GM13976 (cell line): ENCODE results near the gene KIF24.
A peak's percentile ranks its signal among the peaks of the same experiment; 100 is the strongest.

Experiments
- DNase-seq: peaks from one replicate; pipeline ENCODE4 v3.0.0; 2012; ENCODE audit warnings: low spot score
- in situ Hi-C: fragments of 300-500 bp; cut with MboI; formaldehyde crosslinking; loops from one replicate; pipeline ENCODE4 v1.12.0; 2022; ENCODE audit warnings: low sequenced_read_pairs, mixed read lengths, inconsistent platforms; ENCODE audit not compliant: unreplicated experiment
- TF ChIP-seq, protein P1 (sequence below): IDR thresholded peaks from 2 replicates; pipeline ENCODE4 v1.5.1; 2012; ENCODE audit warnings: borderline replicate concordance, mild to moderate bottlenecking; ENCODE audit not compliant: insufficient read depth; ENCODE audit errors: extremely low read depth, missing control alignments, control extremely low read depth

KIF24 gene, protein sequence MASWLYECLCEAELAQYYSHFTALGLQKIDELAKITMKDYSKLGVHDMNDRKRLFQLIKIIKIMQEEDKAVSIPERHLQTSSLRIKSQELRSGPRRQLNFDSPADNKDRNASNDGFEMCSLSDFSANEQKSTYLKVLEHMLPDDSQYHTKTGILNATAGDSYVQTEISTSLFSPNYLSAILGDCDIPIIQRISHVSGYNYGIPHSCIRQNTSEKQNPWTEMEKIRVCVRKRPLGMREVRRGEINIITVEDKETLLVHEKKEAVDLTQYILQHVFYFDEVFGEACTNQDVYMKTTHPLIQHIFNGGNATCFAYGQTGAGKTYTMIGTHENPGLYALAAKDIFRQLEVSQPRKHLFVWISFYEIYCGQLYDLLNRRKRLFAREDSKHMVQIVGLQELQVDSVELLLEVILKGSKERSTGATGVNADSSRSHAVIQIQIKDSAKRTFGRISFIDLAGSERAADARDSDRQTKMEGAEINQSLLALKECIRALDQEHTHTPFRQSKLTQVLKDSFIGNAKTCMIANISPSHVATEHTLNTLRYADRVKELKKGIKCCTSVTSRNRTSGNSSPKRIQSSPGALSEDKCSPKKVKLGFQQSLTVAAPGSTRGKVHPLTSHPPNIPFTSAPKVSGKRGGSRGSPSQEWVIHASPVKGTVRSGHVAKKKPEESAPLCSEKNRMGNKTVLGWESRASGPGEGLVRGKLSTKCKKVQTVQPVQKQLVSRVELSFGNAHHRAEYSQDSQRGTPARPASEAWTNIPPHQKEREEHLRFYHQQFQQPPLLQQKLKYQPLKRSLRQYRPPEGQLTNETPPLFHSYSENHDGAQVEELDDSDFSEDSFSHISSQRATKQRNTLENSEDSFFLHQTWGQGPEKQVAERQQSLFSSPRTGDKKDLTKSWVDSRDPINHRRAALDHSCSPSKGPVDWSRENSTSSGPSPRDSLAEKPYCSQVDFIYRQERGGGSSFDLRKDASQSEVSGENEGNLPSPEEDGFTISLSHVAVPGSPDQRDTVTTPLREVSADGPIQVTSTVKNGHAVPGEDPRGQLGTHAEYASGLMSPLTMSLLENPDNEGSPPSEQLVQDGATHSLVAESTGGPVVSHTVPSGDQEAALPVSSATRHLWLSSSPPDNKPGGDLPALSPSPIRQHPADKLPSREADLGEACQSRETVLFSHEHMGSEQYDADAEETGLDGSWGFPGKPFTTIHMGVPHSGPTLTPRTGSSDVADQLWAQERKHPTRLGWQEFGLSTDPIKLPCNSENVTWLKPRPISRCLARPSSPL (N-terminal part only)

DNA sequence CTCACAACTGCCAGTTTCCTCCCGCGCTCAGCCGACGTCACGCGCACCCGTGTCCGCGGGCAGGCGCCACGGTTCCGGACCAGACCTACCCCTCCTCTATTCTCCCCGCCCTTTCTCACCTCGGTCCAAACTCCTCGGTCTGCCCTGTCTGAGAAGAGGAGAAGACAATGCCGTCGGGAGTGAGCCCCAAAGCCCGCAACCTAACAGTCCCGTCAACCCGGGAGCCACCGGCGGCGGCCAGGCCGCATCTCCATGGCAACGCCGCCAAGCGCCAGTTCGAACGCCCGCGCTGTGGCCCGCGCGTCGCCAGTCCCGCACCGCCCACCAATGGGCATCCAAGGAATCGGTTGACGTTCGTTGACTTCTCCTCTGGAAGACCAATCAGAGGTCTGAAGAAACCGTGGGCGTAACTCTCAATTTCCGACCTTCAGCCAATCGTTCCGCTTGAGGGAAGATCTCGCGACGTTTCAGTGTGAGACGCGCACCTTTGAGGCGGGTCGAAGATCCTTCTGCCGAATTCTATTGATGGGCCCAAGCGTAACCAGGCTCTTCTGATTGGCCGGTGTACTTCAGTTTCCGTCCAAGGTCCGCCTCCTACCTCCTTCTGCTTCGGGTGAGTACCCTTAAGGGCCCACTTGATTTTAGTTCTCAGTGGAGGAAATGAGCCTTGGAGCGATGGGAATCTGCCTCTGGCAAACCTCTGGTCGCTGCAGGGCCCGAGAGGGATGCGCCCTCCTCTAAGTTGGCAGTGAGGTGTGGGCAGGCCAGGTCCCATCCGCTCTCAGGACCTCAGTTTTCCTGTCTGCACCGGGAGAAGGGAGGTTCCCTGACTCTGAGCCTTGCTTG is at the start of gene KIF24, which contains the start of gene NUDT2:
Gene KIF24, minus strand, starts transcription at position 282 of the 846 bp plus-strand sequence. CDS start 17,922 bp downstream, outside the sequence.
Gene NUDT2, plus strand, starts transcription at position 583 of the 846 bp plus-strand sequence. CDS start 9,471 bp downstream, outside the sequence.
- in situ Hi-C loops: no loop called here
- TF ChIP-seq, protein P1, sequence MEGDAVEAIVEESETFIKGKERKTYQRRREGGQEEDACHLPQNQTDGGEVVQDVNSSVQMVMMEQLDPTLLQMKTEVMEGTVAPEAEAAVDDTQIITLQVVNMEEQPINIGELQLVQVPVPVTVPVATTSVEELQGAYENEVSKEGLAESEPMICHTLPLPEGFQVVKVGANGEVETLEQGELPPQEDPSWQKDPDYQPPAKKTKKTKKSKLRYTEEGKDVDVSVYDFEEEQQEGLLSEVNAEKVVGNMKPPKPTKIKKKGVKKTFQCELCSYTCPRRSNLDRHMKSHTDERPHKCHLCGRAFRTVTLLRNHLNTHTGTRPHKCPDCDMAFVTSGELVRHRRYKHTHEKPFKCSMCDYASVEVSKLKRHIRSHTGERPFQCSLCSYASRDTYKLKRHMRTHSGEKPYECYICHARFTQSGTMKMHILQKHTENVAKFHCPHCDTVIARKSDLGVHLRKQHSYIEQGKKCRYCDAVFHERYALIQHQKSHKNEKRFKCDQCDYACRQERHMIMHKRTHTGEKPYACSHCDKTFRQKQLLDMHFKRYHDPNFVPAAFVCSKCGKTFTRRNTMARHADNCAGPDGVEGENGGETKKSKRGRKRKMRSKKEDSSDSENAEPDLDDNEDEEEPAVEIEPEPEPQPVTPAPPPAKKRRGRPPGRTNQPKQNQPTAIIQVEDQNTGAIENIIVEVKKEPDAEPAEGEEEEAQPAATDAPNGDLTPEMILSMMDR: no peak
- peak; percentile 94 for DNase-seq

DNA sequence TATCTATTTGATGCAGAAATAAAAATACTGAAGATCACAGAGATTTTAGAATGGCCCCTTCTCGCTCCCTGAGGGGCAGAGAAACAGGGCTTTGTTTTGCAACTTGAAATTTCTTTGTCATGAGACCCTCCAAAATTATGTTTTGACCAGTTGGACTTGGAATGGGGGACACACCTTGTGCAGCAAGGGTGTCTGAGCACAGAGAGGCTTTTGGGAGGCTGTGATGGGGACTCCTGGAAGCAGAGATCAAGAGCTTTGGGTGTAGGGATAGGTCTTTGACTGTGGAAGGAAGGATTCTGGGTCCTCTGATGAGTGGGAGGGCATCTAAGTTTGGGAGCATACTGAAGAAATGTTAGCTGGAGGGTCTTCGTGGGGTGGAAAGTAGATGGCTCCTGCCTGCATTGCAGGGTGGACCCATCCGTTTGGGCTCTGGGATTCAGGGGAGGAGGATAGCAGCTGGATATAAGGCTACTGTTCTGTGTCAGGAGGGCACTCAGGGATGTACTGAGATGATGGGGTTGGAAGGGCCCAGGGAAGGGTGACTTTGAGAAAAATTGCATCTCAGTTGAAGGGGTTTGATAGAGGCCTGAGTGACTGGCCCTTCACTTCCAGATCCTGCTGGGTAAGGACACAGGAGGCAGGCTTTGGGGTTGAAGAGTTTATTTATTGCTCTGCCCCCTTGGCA is 49.5 kb upstream of the KIF24 start:
- no peak for DNase-seq
- in situ Hi-C loops: no loop called here
- TF ChIP-seq, protein P1: no peak

DNA sequence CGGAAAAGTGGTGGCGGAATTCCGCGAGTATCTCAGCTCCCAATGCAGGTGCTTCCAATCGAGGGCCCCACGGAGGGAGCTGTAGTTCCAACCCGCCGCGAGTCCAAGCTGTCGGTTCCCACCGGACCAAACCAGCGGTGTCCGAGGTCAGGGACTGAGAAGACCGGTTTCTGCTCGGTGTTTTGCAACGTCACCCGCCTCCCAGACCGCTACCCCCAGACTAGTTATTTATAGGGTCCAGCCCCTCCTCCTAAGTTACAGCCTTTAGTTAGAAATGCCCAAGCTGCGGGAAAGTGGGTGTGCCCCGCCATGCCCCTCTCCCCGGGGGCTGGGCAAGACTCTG is 48.3 kb upstream of the KIF24 start:
- no peak for DNase-seq
- in situ Hi-C loops: no loop called here
- TF ChIP-seq, protein P1: no peak

DNA sequence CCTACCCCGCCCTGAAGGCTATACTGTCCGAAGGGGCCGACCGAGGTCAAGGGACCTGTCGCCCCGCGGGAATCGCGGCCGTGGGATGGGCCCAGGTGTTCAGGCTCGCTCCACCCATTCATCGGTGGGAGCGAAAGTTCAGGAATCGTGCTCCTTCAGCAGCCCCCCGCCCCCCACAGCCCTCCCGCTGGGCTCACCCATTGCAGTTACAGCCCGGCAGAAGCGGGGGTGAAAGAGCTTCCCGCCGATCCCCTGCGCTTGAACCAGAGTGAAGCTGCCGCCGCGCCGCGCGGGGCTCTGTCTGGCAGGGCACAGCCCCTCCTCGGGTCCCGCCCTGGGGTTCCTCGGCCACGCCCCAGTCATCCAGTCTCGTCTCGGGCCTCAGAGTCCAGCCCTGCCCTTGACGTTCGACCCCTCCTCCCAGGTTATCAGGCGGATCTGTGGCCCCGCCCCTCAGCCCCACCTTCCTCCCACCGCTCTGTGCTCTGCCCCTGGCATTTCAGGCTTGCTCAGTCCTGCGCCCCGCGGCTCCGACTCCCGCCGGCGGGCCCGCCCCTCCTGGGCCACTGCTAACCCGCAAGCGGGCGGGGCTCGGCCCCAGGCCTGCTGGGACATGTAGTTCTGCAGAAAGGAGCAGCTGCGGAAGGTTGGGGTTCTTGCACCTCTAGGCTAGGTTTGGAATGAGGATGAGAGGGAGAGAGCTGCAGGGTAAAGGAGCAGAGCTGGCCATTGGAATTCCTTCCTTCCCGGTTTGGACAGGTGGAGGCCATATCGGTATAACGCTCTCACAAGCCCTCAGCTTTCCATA is 47.7 kb upstream of the KIF24 start, which contains the start of gene MYORG:
Gene MYORG, minus strand, starts transcription at position 303 of the 808 bp plus-strand sequence. CDS start 3,955 bp downstream, outside the sequence.
- in situ Hi-C loops: no loop called here

More for the DNA sequence above, 47.7 kb upstream of the KIF24 start, which contains the start of gene MYORG:
- peak; percentile 99 for DNase-seq
- TF ChIP-seq, protein P1: no peak
